GM12873 (cell line): ENCODE results near the gene ENTR1.

Source experiments
- TF ChIP-seq, protein P1 (sequence below): IDR thresholded peaks from 2 replicates; pipeline ENCODE4 v1.5.1; 2012; ENCODE audit warnings: low read depth, mild to moderate bottlenecking, moderate library complexity, low read length, control low read depth; ENCODE audit not compliant: insufficient read depth; ENCODE audit errors: missing control alignments

Gene ENTR1

DNA sequence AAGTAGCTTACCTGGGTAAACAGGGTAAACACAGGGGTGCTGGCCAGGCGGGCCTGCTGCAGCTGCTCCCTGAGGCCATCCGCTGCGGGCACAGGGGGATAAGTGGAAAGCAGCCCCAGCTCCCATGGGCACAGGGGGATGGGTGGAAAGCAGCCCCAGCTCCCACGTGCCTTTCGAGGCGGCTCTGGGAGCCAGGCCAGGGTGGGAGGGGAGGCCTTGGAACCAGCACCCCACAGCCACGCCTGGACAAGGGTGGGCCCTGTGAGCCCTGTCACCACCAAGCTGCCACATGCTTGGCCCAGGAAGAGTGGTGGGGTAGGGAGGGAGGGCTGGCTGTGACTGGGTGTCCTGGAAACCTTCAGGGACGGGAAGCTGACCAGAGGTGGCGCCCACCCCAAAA, 29.1 kb downstream of the ENTR1 start:
- TF ChIP-seq, protein P1, sequence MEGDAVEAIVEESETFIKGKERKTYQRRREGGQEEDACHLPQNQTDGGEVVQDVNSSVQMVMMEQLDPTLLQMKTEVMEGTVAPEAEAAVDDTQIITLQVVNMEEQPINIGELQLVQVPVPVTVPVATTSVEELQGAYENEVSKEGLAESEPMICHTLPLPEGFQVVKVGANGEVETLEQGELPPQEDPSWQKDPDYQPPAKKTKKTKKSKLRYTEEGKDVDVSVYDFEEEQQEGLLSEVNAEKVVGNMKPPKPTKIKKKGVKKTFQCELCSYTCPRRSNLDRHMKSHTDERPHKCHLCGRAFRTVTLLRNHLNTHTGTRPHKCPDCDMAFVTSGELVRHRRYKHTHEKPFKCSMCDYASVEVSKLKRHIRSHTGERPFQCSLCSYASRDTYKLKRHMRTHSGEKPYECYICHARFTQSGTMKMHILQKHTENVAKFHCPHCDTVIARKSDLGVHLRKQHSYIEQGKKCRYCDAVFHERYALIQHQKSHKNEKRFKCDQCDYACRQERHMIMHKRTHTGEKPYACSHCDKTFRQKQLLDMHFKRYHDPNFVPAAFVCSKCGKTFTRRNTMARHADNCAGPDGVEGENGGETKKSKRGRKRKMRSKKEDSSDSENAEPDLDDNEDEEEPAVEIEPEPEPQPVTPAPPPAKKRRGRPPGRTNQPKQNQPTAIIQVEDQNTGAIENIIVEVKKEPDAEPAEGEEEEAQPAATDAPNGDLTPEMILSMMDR: no peak

DNA sequence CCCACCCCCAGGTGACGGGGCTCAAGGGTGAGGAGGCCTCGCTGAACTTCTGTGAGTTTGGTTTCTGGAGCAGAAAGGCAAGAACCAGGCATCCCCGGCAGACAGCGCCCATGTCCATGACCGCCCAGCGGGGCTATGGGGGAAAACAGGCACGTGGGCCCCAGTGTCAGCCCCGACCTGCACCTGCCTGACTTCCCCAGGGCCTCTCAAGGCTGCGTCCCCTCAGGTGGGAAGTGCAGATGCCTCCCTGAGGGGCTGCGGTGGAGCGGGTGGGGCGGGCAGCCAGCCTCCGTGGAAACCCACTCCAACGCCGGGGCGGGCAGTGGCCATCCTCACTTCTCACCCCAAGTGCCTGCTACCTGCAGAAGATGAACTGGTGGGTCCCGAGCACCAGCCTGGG, 30.0 kb downstream of the ENTR1 start:
- TF ChIP-seq, protein P1: no peak

DNA sequence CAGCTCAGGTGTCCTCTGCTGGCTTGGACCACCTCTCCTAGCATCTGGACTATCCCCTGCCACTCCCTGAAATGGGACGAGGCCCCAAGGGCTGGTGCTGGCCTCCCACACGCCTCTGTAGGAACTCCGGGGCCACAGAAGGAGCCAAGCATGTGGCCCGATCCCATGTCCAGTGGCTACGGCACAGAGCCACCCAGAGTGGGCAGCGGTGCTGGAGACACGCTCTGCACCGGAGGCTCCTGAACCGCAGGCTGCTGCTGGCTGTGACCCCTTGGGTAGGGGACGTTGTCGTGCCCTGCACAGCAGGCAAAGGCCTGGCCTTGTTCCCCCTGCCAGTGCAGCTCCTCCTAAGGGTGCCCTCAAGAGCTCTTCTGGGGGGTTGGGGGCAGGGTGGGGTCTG, 30.5 kb downstream of the ENTR1 start:
- TF ChIP-seq, protein P1: no peak

DNA sequence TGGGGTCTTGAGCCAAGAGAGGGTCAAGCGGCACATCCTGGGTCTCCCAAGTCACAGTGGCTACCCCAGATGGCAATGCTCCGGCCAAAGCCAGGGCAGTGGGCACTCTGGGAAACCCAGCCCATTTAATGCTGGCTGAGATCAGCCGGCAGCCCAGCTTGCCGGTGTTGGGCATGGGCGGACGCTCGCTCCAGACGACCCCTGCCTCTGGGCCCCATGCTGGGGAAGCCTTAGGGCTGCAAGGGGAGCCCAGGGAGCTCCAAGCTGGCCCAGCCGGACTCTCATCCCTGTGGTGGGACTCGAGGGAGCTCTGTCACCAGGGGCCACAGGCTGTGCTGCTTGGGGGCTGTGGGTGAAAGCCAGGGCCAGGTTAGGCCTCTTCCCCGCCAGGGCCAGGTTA, 31.0 kb downstream of the ENTR1 start:
- TF ChIP-seq, protein P1: no peak

DNA sequence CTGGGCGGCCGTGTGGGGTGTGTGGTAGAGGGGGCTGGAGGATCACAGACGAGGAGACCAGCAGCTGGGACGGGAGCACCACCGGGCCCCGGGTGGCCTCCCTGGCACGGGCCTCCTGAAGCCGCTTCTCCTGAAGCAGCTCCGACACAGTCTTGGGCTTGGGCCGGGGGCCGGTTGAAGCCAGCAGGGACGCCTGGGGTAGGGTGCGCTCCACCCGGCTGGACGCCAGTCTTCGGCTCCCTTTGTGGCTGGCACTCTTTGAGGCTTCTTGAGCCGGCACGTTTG, 31.5 kb downstream of the ENTR1 start:
- TF ChIP-seq, protein P1: no peak

DNA sequence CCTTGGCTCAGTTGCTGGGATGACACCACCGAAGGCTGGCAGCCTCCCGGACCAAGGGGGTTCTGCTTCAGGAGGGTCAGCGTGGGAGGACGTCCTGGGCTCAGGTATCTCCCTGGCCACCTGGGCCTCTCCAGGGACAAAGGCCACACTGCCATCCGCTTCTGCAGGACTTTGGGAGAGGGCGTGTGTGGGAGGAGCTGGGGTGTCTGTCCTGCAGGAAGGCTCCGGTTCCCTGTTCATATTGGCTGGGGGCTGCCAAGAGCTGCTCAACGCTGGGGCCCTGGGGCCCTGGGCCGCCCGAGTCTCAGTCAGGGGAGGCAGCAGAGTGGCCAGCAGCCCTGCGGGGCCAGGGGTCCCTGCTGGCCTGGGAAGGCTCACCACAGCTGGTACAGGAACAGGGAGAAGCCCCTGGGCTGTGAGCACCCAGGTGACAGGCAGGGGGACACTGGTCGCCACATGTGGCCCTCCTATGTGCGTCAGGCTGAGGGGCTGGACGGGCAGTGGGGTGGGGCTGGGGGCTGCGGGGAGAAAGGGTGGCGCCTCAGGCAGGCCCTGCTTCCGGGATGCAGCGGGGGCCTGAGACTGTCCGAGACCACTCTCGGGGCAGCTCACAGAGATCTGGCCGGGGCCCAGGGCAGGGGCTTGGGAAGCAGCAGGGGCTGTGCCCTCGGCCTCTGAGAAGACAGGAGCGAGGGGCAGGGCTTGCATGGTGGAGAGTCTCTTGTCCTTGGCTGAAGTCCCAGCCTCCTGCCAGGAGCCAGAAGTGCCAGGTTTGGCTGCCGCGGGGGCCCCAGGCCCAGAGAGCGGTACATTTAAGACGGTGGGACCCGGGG, 32.0 kb downstream of the ENTR1 start:
- TF ChIP-seq, protein P1: no peak

DNA sequence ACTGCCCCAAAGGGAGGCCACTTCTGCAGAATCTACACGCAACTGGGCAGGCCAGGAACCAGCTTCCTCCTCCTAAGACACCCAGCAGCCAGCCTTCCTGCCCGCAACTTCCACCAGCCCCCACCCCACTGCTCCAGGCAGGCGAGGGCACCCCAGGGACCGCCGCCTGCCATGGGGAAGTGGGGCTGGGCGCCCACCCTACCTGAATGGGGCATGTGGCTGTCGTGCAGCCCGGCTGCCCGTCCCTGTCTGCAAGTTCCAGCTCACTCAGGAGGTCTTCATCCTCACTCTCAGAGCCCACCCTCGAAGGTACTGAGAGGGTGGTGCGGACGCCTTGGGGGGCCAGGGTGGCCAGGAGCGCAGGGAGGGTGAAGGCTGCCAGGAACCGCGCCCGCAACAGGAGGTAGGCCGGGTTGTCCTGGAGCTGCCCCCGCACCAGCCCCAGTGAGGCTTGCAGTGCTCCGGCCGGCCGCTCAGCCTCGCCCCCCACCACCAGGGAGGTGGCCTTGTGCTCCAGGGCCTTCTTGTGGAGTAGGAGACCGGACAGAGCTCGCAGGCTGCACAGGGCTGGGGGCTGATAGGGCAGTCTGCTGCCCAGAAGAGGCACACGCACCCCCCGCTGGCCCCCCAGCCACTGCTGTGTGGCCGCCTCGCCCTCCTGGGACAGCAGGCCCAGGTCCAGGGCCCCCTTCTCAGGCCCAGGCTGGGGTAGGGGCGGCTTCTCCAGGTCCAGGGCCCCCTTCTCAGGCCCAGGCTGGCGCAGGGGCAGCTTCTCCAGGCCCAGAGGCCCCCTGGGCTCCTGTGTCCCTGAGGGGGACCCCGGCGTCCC, 32.9 kb downstream of the ENTR1 start:
- TF ChIP-seq, protein P1: no peak
